ENCODE data around the gene CEP78. TPM values are rescaled to one million over a fixed set of nuclear protein-coding genes. Genes with fewer than 3 reads are reported as not detected.

Gene CEP78
- total RNA-seq, 1 experiment from 2014 or later = 57.8 TPM

DNA sequence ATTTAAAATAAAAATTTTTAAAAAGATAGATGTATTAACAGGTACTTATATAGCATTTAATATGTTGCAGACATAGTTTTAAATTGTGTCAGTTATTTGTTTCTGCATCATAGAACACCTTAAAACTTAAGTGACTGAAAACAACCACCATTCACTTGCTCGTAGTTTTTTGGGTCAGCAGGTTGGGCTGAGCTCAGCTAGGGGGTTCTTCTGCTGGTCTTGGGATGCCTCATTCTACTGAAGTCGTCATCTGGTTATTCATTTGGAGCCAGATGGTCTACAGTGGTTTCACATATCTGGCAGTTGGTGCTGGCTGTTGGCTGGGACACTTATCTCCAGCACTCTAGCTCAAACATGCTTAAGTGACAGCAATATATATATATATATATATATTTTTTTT is 90.7 kb downstream of the CEP78 start:
- Histone ChIP-seq H3K56ac (ENCODE audit: insufficient read length, low read depth, low read length) (no peak overlapping the region), H3K9me3 (ENCODE audit: control insufficient read depth, low read depth, low read length) (no peaks in the 10 kb centered on the region), H2BK5ac (ENCODE audit: insufficient read length, low read length) (no peak overlapping the region), H3K27me3 (ENCODE audit: insufficient read depth, low read length) (no peaks in the 10 kb centered on the region), H3K27ac (ENCODE audit: insufficient read length, low read depth, low read length) (no peak overlapping the region), H2AFZ (ENCODE audit: low read length) (no peak overlapping the region), H4K8ac (replicated peaks; ENCODE audit: insufficient read length, low read depth, low read length) (no peak overlapping the region), H3T11ph (ENCODE audit: low read length) (no peak overlapping the region), H3K23me2 (ENCODE audit: insufficient read length, low read depth, low read length, poor library complexity, severe bottlenecking) (no peaks in the 10 kb centered on the region), H4K20me1 (ENCODE audit: control insufficient read depth, insufficient read depth, insufficient read length) (no peaks in the 10 kb centered on the region), H2BK12ac (ENCODE audit: insufficient read length, low read depth, low read length) (no peak overlapping the region), H3K4me1 (ENCODE audit: insufficient read depth, low read length) (no peaks in the 10 kb centered on the region), H4K5ac (ENCODE audit: insufficient read length, low read depth, low read length) (no peak overlapping the region), H3K79me2 (ENCODE audit: insufficient read depth, low read length) (peaks cover 3% of the 10 kb centered on the region; the same call in 1 of the 2 replicates), H4K91ac (ENCODE audit: insufficient read length, low read depth, low read length) (no peak overlapping the region), H3K9ac (ENCODE audit: extremely low read depth, insufficient read length, low read length) (no peak overlapping the region), H3K23ac (ENCODE audit: insufficient read length, low read depth, low read length) (no peak overlapping the region), H2AK5ac (ENCODE audit: insufficient read length, low read length) (no peak overlapping the region), H2BK120ac (ENCODE audit: low read depth, low read length, poor library complexity, severe bottlenecking) (no peak overlapping the region), H3K4me2 (ENCODE audit: insufficient read depth, insufficient read length, low read length) (no peak overlapping the region), H3K4ac (ENCODE audit: low read depth, low read length) (no peak overlapping the region), H2BK15ac (ENCODE audit: low read depth, low read length) (no peak overlapping the region), H2BK20ac (ENCODE audit: low read depth, low read length, poor library complexity, severe bottlenecking) (no peak overlapping the region), H3K79me1 (ENCODE audit: insufficient read depth, low read depth, low read length, poor library complexity, severe bottlenecking) (peaks cover 3% of the 10 kb centered on the region), H3K14ac (ENCODE audit: insufficient read depth, low read length) (no peak overlapping the region), H3K18ac (ENCODE audit: insufficient read length, low read depth, low read length) (no peak overlapping the region)
- no peak overlapping the region for H3K4me3 Mint-ChIP-seq
- peaks cover 0 to 8% of the 10 kb centered on the region in 2 experiments; a peak in 2 of 5 replicates for H3K9me3 Mint-ChIP-seq
- H3K36me3 Mint-ChIP-seq (ENCODE audit: insufficient read depth in 1 of 3, low read depth in 3 of 3) = peaks cover 85 to 97% (median 91%) of the 10 kb centered on the region in 3 experiments
- peaks cover 11 to 14% of the 10 kb centered on the region in 2 experiments for H3K4me1 Mint-ChIP-seq
- no peak for DNase-seq
- H3K27ac Mint-ChIP-seq = no peak overlapping the region
- WGBS (ENCODE audit: extremely low coverage, insufficient read length, low lambda C conversion rate) = no CpG with 5 or more reads among the region's 2 CpGs
- no peaks in the 10 kb centered on the region; the same call in 1 of the 2 replicates for H3K27me3 Mint-ChIP-seq (ENCODE audit: low read depth)
- TF ChIP-seq, protein P1, sequence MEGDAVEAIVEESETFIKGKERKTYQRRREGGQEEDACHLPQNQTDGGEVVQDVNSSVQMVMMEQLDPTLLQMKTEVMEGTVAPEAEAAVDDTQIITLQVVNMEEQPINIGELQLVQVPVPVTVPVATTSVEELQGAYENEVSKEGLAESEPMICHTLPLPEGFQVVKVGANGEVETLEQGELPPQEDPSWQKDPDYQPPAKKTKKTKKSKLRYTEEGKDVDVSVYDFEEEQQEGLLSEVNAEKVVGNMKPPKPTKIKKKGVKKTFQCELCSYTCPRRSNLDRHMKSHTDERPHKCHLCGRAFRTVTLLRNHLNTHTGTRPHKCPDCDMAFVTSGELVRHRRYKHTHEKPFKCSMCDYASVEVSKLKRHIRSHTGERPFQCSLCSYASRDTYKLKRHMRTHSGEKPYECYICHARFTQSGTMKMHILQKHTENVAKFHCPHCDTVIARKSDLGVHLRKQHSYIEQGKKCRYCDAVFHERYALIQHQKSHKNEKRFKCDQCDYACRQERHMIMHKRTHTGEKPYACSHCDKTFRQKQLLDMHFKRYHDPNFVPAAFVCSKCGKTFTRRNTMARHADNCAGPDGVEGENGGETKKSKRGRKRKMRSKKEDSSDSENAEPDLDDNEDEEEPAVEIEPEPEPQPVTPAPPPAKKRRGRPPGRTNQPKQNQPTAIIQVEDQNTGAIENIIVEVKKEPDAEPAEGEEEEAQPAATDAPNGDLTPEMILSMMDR (conservative IDR thresholded peaks at IDR 0.05) = no peak

Other genes with a start within 250 kb of the CEP78 start
- gene GNAQ, start 204.3 kb upstream of the CEP78 start, total RNA-seq (2021) = 48.6 and 51.5 TPM in 2 replicates
- 215 and 225 TPM in 2 replicates for gene PSAT1, start 61.0 kb downstream of the CEP78 start, total RNA-seq (2021)